Large intestine (tissue), 3 donors: ENCODE measurements around the gene IFNK. TPM values are rescaled to one million over a fixed set of nuclear protein-coding genes. Genes with fewer than 3 reads are reported as not detected.

Experiments used
- DNase-seq, 2 donors: peaks; one replicate each; pipeline versions ENCODE4 v3.0.0 to v3.0.0-alpha.2; 2013
- H3K27ac ChIP-seq: one replicate; pipeline ENCODE4 v1.5.1; 2013; ENCODE audit warnings: low read length
- H3K27me3 ChIP-seq: 2 replicates; pipeline ENCODE4 v1.6.1; 2013; ENCODE audit warnings: low read length; ENCODE audit not compliant: control insufficient read depth, insufficient read depth
- H3K36me3 ChIP-seq: 2 replicates; pipeline ENCODE4 v1.6.1; 2013; ENCODE audit warnings: low read length; ENCODE audit not compliant: control insufficient read depth, insufficient read depth
- H3K4me1 ChIP-seq: one replicate; pipeline ENCODE4 v1.6.1; 2013; ENCODE audit warnings: low read length; ENCODE audit not compliant: control insufficient read depth, insufficient read depth
- H3K4me3 ChIP-seq: one replicate; pipeline ENCODE4 v1.5.1; 2013; ENCODE audit warnings: low read length
- H3K9me3 ChIP-seq: one replicate; pipeline ENCODE4 v1.6.1; 2013; ENCODE audit warnings: mild to moderate bottlenecking, low read depth, low read length, moderate library complexity; ENCODE audit not compliant: control insufficient read depth
- WGBS: methylation state at CpG from one replicate; pipeline ENCODE4 v1.1.5; 2013; ENCODE audit warnings: low lambda C conversion rate; ENCODE audit not compliant: insufficient coverage; 5-methylcytosine and 5-hydroxymethylcytosine counted together
- polyA plus RNA-seq: library from polyadenylated mRNA; unstranded; fragments of 120-200 nt; gene quantifications from one replicate; pipeline ENCODE4 v1.2.1, GENCODE V29; 2013

The IFNK gene
- polyA plus RNA-seq, 1 donor = 0.06 TPM

GRCh38 chr9:27528076-27528885 is 4.2 kb downstream of the IFNK start:
- DNase-seq = peak; percentile 77 to 87
- no peaks in the 10 kb centered on the region for H3K9me3 ChIP-seq
- peak overlapping the region; percentile 63 for H3K4me3 ChIP-seq
- WGBS = no CpG with 5 or more reads among the region's 44 CpGs
- H3K27me3 ChIP-seq = no peaks in the 10 kb centered on the region
- H3K27ac ChIP-seq = peak overlapping the region; percentile 98
- peaks cover 11% of the 10 kb centered on the region for H3K36me3 ChIP-seq
- H3K4me1 ChIP-seq = peaks cover 8% of the 10 kb centered on the region

GRCh38 chr9:27528886-27529315 is 4.8 kb downstream of the IFNK start:
- peaks cover 8% of the 10 kb centered on the region for H3K4me1 ChIP-seq
- WGBS = no CpG with 5 or more reads among the region's 25 CpGs
- H3K27me3 ChIP-seq = no peaks in the 10 kb centered on the region
- H3K27ac ChIP-seq = peak overlapping the region; percentile 98
- peak; percentile 54 to 77 for DNase-seq
- H3K4me3 ChIP-seq = peak overlapping the region; percentile 63
- H3K36me3 ChIP-seq = peaks cover 11% of the 10 kb centered on the region
- no peaks in the 10 kb centered on the region for H3K9me3 ChIP-seq

- Histone ChIP-seq H3K36me3 (peaks cover 6% of the 10 kb centered on the region), H3K27me3 (no peaks in the 10 kb centered on the region), H3K4me1 (peaks cover 8% of the 10 kb centered on the region), H3K4me3 (peak within 1 kb of the TSS; percentile 63), H3K9me3 (no peaks in the 10 kb centered on the region), H3K27ac (peak within 1 kb of the TSS; percentile 98)
- no CpG with 5 or more reads among the region's 74 CpGs for WGBS
- DNase-seq = peak; percentile 79 to 83
Observed at GRCh38 chr9:27529316-27530278, 5.5 kb downstream of the IFNK start, which contains the start of gene MOB3B. Gene MOB3B (minus strand): TSS chr9:27529814. CDS start chr9:27455550, 74,264 bp downstream.

GRCh38 chr9:27530915-27531755 is 7.0 kb downstream of the IFNK start:
- no peak for DNase-seq
- no peaks in the 10 kb centered on the region for H3K9me3 ChIP-seq
- H3K36me3 ChIP-seq = no peaks in the 10 kb centered on the region
- peak overlapping the region; percentile 37 for H3K27ac ChIP-seq
- H3K4me1 ChIP-seq = peaks cover 15% of the 10 kb centered on the region
- H3K4me3 ChIP-seq = no peak overlapping the region
- no peaks in the 10 kb centered on the region for H3K27me3 ChIP-seq
- no CpG with 5 or more reads among the region's 4 CpGs for WGBS

- no CpG with 5 or more reads among the region's 1 CpG for whole genome bisulfite sequencing
- Histone ChIP-seq H3K27ac (peak overlapping the region; percentile 46), H3K27me3 (no peaks in the 10 kb centered on the region), H3K9me3 (no peaks in the 10 kb centered on the region), H3K4me3 (no peak overlapping the region), H3K4me1 (peaks cover 17% of the 10 kb centered on the region), H3K36me3 (no peaks in the 10 kb centered on the region)
- DNase-seq = peak in 1 of 2 donors; percentile 79
Observed at GRCh38 chr9:27532046-27532445, 8.0 kb downstream of the IFNK start.

GRCh38 chr9:27533311-27533710 is 9.2 kb downstream of the IFNK start:
- Histone ChIP-seq H3K4me3 (no peak overlapping the region), H3K36me3 (no peaks in the 10 kb centered on the region), H3K4me1 (peaks cover 17% of the 10 kb centered on the region), H3K27ac (no peak overlapping the region), H3K27me3 (no peaks in the 10 kb centered on the region), H3K9me3 (no peaks in the 10 kb centered on the region)
- DNase-seq = no peak
- WGBS = 100% methylated on average over 1 of the region's 1 CpG

- no peaks in the 10 kb centered on the region for H3K27me3 ChIP-seq
- H3K4me3 ChIP-seq = no peak overlapping the region
- H3K27ac ChIP-seq = no peak overlapping the region
- peaks cover 19% of the 10 kb centered on the region for H3K4me1 ChIP-seq
- no peak for DNase-seq
- 100% methylated on average over 1 of the region's 4 CpGs for WGBS
- H3K9me3 ChIP-seq = no peaks in the 10 kb centered on the region
- H3K36me3 ChIP-seq = no peaks in the 10 kb centered on the region
Observed at GRCh38 chr9:27534131-27534530, 10.0 kb downstream of the IFNK start.

- Histone ChIP-seq H3K4me1 (peaks cover 24% of the 10 kb centered on the region), H3K9me3 (no peaks in the 10 kb centered on the region), H3K27ac (no peak overlapping the region), H3K27me3 (no peaks in the 10 kb centered on the region), H3K36me3 (no peaks in the 10 kb centered on the region), H3K4me3 (no peak overlapping the region)
- 54% methylated on average over 2 of the region's 3 CpGs for WGBS
- DNase-seq = no peak
Observed at GRCh38 chr9:27534658-27535209, 10.6 kb downstream of the IFNK start.

- H3K4me1 ChIP-seq = peaks cover 24% of the 10 kb centered on the region
- H3K27me3 ChIP-seq = no peaks in the 10 kb centered on the region
- WGBS = no CpG with 5 or more reads among the region's 3 CpGs
- H3K27ac ChIP-seq = no peak overlapping the region
- no peaks in the 10 kb centered on the region for H3K36me3 ChIP-seq
- DNase-seq = no peak
- H3K9me3 ChIP-seq = no peaks in the 10 kb centered on the region
- no peak overlapping the region for H3K4me3 ChIP-seq
Observed at GRCh38 chr9:27535701-27536118, 11.6 kb downstream of the IFNK start.
